Nephron progenitor cell (in vitro differentiated cells): Measurements from ENCODE around the gene ADGRA1.

Experiments used
- DNase-seq: peaks from one replicate; pipeline ENCODE4 v3.0.0; 2021
- H3K27ac Mint-ChIP-seq: 2 replicates; pipeline ENCODE4 v1.8.0; 2021; ENCODE audit warnings: mild to moderate bottlenecking, moderate library complexity, mixed read lengths
- H3K27me3 Mint-ChIP-seq: 2 replicates; pipeline ENCODE4 v1.8.0; 2021; ENCODE audit warnings: mild to moderate bottlenecking, low read depth, mixed read lengths; ENCODE audit not compliant: poor library complexity
- H3K36me3 Mint-ChIP-seq: 2 replicates; pipeline ENCODE4 v1.8.0; 2021; ENCODE audit warnings: low read depth, mixed read lengths
- H3K4me1 Mint-ChIP-seq: 2 replicates; pipeline ENCODE4 v1.8.0; 2021; ENCODE audit warnings: mixed read lengths
- H3K4me3 Mint-ChIP-seq: 2 replicates; pipeline ENCODE4 v1.8.0; 2021; ENCODE audit warnings: mild to moderate bottlenecking, moderate library complexity, mixed read lengths
- H3K9me3 Mint-ChIP-seq: 2 replicates; pipeline ENCODE4 v1.8.0; 2021; ENCODE audit warnings: mild to moderate bottlenecking, moderate library complexity, mixed read lengths
- CTCF ChIP-seq: fragments of 200-600 bp; sonication (generic); IDR thresholded peaks from 2 replicates; pipeline ENCODE4 v1.5.0; 2021; ENCODE audit warnings: antibody characterized with exemption

ADGRA1 gene

GRCh38 chr10:133163889-133164815 is 76.4 kb downstream of the ADGRA1 start:
- peaks cover 17% of the 10 kb centered on the region for H3K4me1 Mint-ChIP-seq
- peaks cover 16% of the 10 kb centered on the region for H3K27me3 Mint-ChIP-seq
- no peak for DNase-seq
- H3K36me3 Mint-ChIP-seq = peaks cover 6% of the 10 kb centered on the region
- no peaks in the 10 kb centered on the region for H3K9me3 Mint-ChIP-seq
- H3K4me3 Mint-ChIP-seq = no peak overlapping the region
- TF ChIP-seq CTCF = no peak
- no peak overlapping the region for H3K27ac Mint-ChIP-seq

GRCh38 chr10:133164816-133165555 is 77.3 kb downstream of the ADGRA1 start:
- Mint-ChIP-seq H3K4me3 (no peak overlapping the region), H3K4me1 (peaks cover 17% of the 10 kb centered on the region), H3K27me3 (peaks cover 17% of the 10 kb centered on the region), H3K9me3 (no peaks in the 10 kb centered on the region), H3K27ac (no peak overlapping the region), H3K36me3 (peaks cover 10% of the 10 kb centered on the region)
- TF ChIP-seq CTCF = no peak
- no peak for DNase-seq

- H3K36me3 Mint-ChIP-seq = peaks cover 10% of the 10 kb centered on the region
- H3K27me3 Mint-ChIP-seq = peaks cover 17% of the 10 kb centered on the region
- H3K4me1 Mint-ChIP-seq = peaks cover 17% of the 10 kb centered on the region
- no peak for DNase-seq
- H3K9me3 Mint-ChIP-seq = no peaks in the 10 kb centered on the region
- no peak overlapping the region for H3K27ac Mint-ChIP-seq
- no peak for TF ChIP-seq CTCF
- H3K4me3 Mint-ChIP-seq = no peak overlapping the region
Observed at GRCh38 chr10:133165556-133166503, 78.1 kb downstream of the ADGRA1 start.

GRCh38 chr10:133166504-133166827 is 78.7 kb downstream of the ADGRA1 start:
- Mint-ChIP-seq H3K27ac (no peak overlapping the region), H3K4me1 (peaks cover 17% of the 10 kb centered on the region), H3K27me3 (peaks cover 17% of the 10 kb centered on the region), H3K36me3 (peaks cover 10% of the 10 kb centered on the region), H3K9me3 (no peaks in the 10 kb centered on the region), H3K4me3 (no peak overlapping the region)
- no peak for TF ChIP-seq CTCF
- DNase-seq = no peak

DNA sequence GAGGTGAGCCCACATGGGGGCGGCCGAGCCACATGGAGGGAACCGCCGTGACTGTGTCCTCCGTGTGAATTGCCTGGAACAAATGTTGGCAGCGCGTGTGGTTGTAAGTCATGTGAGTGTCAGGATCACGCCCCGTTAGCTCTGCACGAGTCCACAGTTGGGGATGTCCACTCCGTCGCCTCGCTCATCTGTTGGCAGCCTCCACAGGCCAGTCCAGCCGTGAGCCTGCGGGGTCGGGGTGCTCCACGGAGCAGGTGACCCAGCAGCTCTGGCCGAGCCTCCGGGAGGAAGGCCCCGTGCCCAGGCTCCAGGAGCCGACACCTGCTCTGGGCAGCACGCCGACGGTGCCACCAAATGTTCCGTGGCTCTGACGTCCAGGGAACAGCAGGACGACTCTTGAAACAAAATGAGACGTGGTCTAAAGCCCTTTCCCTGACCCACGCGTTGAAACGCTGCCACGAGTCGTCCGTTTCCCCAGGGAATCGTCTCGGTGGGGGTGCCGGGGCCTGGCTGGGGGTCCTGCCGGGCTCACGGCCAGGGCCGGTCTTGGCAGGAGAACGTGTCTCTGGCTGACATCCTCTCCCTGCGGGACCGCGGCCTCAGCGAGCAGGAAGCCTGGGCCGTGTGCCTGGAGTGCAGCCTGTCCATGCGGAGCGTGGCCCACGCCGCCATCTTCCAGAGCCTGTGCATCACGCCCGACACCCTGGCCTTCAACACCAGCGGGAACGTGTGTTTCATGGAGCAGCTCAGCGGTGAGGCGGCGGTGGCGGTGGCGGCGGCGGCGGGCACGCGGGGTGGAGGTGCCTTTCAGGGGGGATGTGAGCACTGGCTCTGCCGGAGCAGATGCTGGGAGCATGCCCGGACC is 79.3 kb downstream of the ADGRA1 start:
- H3K4me3 Mint-ChIP-seq = no peak overlapping the region
- no peak for DNase-seq
- peaks cover 13% of the 10 kb centered on the region for H3K36me3 Mint-ChIP-seq
- no peak overlapping the region for H3K27ac Mint-ChIP-seq
- H3K9me3 Mint-ChIP-seq = no peaks in the 10 kb centered on the region
- H3K27me3 Mint-ChIP-seq = peaks cover 21% of the 10 kb centered on the region
- H3K4me1 Mint-ChIP-seq = peaks cover 17% of the 10 kb centered on the region
- TF ChIP-seq CTCF = no peak
